Calu3 (cell line): ENCODE data around the gene NTRK2. TPM values are rescaled to one million over a fixed set of nuclear protein-coding genes. Genes with fewer than 3 reads are reported as not detected.

Experiments
- Bru-seq: library from RNA; stranded (reverse); fragments of 400-500 nt; gene quantifications from one replicate; lab custom pipeline; 2021; lab: Mats Ljungman, UMichigan
- BruChase-seq, 2 experiments: library from RNA; stranded (reverse); fragments of 400-500 nt; gene quantifications; one replicate each; lab custom pipeline; 2021; lab: Mats Ljungman, UMichigan
- BruUV-seq: library from RNA; stranded (reverse); fragments of 400-500 nt; replicated peaks from 2 replicates; lab custom pipeline; 2021; lab: Mats Ljungman, UMichigan
- CTCF ChIA-PET: fragments of 300-600 bp; sonication (Branson Sonifier 250); formaldehyde crosslinking; loops from one replicate; lab custom pipeline; 2022; ENCODE audit warnings: antibody characterized with exemption; lab: Charles Lee
- DNase-seq: peaks from one replicate; pipeline ENCODE4 v3.0.0; 2022
- H3K27ac Mint-ChIP-seq: one replicate; pipeline ENCODE4 v1.8.0; 2022; ENCODE audit warnings: mixed read lengths; ENCODE audit not compliant: unreplicated experiment
- H3K27me3 Mint-ChIP-seq: one replicate; pipeline ENCODE4 v1.8.0; 2022; ENCODE audit warnings: mixed read lengths; ENCODE audit not compliant: unreplicated experiment
- H3K36me3 Mint-ChIP-seq: one replicate; pipeline ENCODE4 v1.8.0; 2022; ENCODE audit warnings: mild to moderate bottlenecking, moderate library complexity, mixed read lengths; ENCODE audit not compliant: insufficient read depth, unreplicated experiment
- H3K4me1 Mint-ChIP-seq: one replicate; pipeline ENCODE4 v1.8.0; 2022; ENCODE audit warnings: mild to moderate bottlenecking, low read depth, mixed read lengths; ENCODE audit not compliant: unreplicated experiment
- H3K4me3 Mint-ChIP-seq: one replicate; pipeline ENCODE4 v1.8.0; 2022; ENCODE audit warnings: mild to moderate bottlenecking, low read depth, moderate library complexity, mixed read lengths; ENCODE audit not compliant: unreplicated experiment
- H3K9me3 Mint-ChIP-seq: one replicate; pipeline ENCODE4 v1.8.0; 2022; ENCODE audit warnings: low read depth, mixed read lengths; ENCODE audit not compliant: unreplicated experiment
- intact Hi-C: fragments of 100-400 bp; cut with micrococcal nuclease; formaldehyde crosslinking; loops from one replicate; pipeline ENCODE4 v1.10.0; 2022; ENCODE audit not compliant: unreplicated experiment
- long read RNA-seq: library from polyadenylated mRNA; stranded (forward); transcript quantifications from one replicate; pipeline ENCODE4 v2.0.0, GENCODE V29; 2022
- total RNA-seq: library from RNA; stranded (reverse); gene quantifications from 2 replicates; pipeline ENCODE4 v1.2.3, GENCODE V29; 2022
- TF ChIP-seq, protein P1 (sequence below): fragments of 200-600 bp; IDR thresholded peaks from one replicate; pipeline ENCODE4 v1.8.0; 2022; ENCODE audit warnings: antibody characterized with exemption; ENCODE audit not compliant: unreplicated experiment

The NTRK2 gene
- 1.5 and 2.1 TPM in 2 replicates for total RNA-seq
- percentile 24 among the genes with signal in this experiment for Bru-seq, nascent RNA
- BruChase-seq, experiment 1, labeled RNA remaining after a 6-hour chase = percentile 23 among the genes with signal in this experiment
- percentile 20 among the genes with signal in this experiment for BruChase-seq, experiment 2, labeled RNA remaining after a 2-hour chase
- long read RNA-seq, partial matches to known transcripts = 0 of 2 reads
- long read RNA-seq, other reads (novel, unspliced or antisense) = 2 of 2 reads

DNA sequence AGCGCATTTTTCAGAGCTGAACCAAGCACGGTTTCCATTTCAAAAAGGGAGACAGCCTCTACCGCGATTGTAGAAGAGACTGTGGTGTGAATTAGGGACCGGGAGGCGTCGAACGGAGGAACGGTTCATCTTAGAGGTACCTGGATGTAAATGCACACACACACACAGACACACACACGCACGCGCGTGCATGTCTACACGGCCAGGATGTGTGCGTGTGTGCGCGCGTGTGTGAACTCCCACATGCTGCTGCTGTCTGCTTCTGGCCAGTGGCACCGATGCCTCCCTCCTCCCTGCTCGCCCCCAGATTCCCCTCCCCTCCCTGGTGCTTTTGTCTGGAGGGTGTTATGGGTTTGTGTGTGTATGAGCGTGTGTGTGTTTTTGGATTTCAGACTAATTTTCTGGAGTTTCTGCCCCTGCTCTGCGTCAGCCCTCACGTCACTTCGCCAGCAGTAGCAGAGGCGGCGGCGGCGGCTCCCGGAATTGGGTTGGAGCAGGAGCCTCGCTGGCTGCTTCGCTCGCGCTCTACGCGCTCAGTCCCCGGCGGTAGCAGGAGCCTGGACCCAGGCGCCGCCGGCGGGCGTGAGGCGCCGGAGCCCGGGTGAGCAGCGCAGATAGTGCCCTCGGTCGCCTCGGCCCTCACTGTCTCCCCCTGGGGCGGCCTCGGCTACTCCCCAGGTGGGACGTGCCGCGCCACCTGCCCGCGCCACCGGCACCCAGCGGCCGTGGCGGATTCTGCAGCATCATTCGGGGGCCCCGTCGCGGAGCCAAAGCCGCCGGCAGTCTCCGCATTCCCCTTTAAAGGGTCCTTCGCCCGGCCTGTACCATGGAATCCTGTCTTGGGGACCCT, at the start of gene NTRK2:
TSS of gene NTRK2 (plus strand) at position 442 of the 850 bp plus-strand sequence. CDS start 1,020 bp downstream, outside the sequence.
- intact Hi-C loops = loop anchor here (5.0 kb wide), 1 partner anchor 272 kb away; no protein-coding TSS in a partner anchor
- TF ChIP-seq, protein P1, sequence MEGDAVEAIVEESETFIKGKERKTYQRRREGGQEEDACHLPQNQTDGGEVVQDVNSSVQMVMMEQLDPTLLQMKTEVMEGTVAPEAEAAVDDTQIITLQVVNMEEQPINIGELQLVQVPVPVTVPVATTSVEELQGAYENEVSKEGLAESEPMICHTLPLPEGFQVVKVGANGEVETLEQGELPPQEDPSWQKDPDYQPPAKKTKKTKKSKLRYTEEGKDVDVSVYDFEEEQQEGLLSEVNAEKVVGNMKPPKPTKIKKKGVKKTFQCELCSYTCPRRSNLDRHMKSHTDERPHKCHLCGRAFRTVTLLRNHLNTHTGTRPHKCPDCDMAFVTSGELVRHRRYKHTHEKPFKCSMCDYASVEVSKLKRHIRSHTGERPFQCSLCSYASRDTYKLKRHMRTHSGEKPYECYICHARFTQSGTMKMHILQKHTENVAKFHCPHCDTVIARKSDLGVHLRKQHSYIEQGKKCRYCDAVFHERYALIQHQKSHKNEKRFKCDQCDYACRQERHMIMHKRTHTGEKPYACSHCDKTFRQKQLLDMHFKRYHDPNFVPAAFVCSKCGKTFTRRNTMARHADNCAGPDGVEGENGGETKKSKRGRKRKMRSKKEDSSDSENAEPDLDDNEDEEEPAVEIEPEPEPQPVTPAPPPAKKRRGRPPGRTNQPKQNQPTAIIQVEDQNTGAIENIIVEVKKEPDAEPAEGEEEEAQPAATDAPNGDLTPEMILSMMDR = peak; percentile 54
- Mint-ChIP-seq H3K27me3 (no peaks in the 10 kb centered on the region), H3K9me3 (no peaks in the 10 kb centered on the region), H3K4me1 (no peaks in the 10 kb centered on the region), H3K27ac (no peak within 1 kb of the TSS), H3K4me3 (peak within 1 kb of the TSS; percentile 90), H3K36me3 (peaks cover 17% of the 10 kb centered on the region)
- no TSS peak for BruUV-seq
- DNase-seq = peak; percentile 59
- CTCF ChIA-PET = no interaction called here

DNA sequence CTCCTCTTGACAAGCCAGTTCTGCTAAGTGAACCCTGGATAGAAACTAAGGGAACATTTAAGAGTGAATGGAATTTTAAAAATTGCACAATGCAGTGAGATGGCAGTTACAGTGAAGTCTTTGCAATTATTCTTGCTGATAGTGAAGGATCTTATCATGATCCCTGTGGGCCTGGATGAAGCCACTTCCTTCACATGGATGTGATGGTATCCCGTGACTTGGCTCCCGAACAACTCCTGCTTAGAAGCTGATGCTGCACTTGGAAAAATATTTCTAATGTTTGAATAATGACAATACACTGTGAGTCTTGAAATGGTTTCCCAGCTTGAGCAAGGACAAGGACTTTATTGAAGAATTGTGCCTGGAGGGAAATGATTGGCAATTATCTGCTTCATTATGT, 49.2 kb upstream of the NTRK2 start:
- DNase-seq = no peak
- TF ChIP-seq, protein P1 = no peak
- no TSS peak for BruUV-seq
- CTCF ChIA-PET = no interaction called here
- intact Hi-C loops = no loop called here
- Mint-ChIP-seq H3K4me1 (no peaks in the 10 kb centered on the region), H3K4me3 (no peak overlapping the region), H3K27me3 (no peaks in the 10 kb centered on the region), H3K9me3 (no peaks in the 10 kb centered on the region), H3K36me3 (no peaks in the 10 kb centered on the region), H3K27ac (no peak overlapping the region)

DNA sequence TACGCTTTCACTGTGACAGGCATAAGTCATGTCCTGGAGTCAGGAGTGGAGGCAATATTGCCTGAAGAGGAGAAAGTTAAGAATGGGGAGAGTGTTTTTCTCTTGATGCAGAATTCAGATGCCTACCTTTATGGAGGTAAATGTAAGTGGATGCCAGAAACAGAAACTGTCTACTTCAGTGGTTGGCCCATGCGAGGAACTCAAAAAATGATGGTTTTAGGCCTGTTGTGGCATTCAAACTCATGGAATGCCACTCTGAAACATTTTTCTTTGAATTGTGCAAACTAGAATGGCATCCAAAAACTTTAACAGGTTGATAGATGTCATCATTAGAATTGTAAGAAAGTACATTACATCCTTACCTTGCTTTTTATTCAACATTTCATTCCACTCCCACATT, 47.7 kb upstream of the NTRK2 start:
- Mint-ChIP-seq H3K27me3 (no peaks in the 10 kb centered on the region), H3K36me3 (no peaks in the 10 kb centered on the region), H3K27ac (no peak overlapping the region), H3K4me3 (no peak overlapping the region), H3K9me3 (no peaks in the 10 kb centered on the region), H3K4me1 (no peaks in the 10 kb centered on the region)
- no TSS peak for BruUV-seq
- DNase-seq = no peak
- TF ChIP-seq, protein P1 = no peak
- CTCF ChIA-PET = no interaction called here
- intact Hi-C loops = no loop called here

DNA sequence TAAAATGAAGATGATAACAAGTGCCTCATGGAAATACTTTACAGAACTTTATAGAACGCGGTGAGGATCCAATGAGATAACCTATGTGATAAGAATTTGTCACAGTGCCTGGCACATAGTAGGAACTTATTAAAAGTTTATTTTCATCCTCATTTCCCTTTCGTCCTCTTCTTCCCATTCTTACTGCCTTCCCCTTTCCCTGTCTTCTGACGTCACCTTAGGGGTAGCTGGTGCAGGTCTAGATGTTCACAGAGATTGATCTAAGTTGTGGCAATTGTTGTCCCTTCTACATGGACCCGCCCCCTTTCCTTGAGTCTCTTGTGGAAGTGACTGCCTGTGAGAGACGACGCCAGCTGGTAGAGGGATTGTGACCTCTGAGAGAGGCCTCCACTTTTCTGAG, 46.5 kb upstream of the NTRK2 start:
- Mint-ChIP-seq H3K27me3 (no peaks in the 10 kb centered on the region), H3K4me1 (no peaks in the 10 kb centered on the region), H3K4me3 (no peak overlapping the region), H3K9me3 (no peaks in the 10 kb centered on the region), H3K27ac (no peak overlapping the region), H3K36me3 (no peaks in the 10 kb centered on the region)
- no TSS peak for BruUV-seq
- DNase-seq = no peak
- TF ChIP-seq, protein P1 = no peak
- CTCF ChIA-PET = no interaction called here
- intact Hi-C loops = no loop called here
